ENCODE results near the gene KL. TPM values are rescaled to one million over a fixed set of nuclear protein-coding genes. Genes with fewer than 3 reads are reported as not detected.

The KL gene
- total and polyA plus RNA-seq, 2 donors (not counting 1 experiment from before 2014, with no cell fraction given), result 0.07 TPM; not detected in 1

DNA sequence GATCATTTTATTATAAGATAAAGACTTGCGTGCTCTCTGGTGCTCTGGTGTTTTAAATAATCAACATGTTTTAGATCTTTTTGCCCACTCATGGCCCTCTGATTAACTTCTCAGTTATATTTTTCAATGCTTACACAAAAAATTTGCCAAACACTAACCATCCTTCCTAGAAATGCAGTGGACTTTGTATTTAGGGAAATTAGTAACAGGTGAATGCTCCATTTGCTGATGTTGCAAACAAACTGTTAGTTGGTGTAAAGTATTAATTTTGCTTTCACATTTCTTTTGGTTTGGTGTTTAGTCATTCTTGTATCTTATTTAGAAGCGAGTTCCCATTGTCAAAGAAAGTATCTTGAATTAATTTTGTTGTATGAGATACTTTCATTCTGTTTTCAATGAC is 2.7 kb downstream of the KL start:
- H3K4me1 Mint-ChIP-seq, result peaks cover 10% of the 10 kb centered on the region
- Histone ChIP-seq H3K27ac (ENCODE audit: low read length in 2 of 2) (no peak overlapping the region), H3K4me1 (ENCODE audit: control insufficient read depth in 2 of 2, insufficient read depth in 2 of 2, low read length in 2 of 2) (peaks cover 17 to 22% of the 10 kb centered on the region in 2 donors), H3K9ac (ENCODE audit: low read length) (no peak overlapping the region), H3K27me3 (replicated peaks in 1 of 4; ENCODE audit: control extremely low read depth in 1 of 4, control insufficient read depth in 3 of 4, insufficient read depth in 4 of 4, low read length in 3 of 4) (peaks cover 0 to 46% (median 32%) of the 10 kb centered on the region in 4 experiments), H3K36me3 (replicated peaks in 1 of 2; ENCODE audit: control extremely low read depth in 1 of 2, control insufficient read depth in 1 of 2, extremely low read depth in 1 of 2, insufficient read depth in 2 of 2, low read length in 1 of 2) (no peaks in the 10 kb centered on the region), H2AFZ (ENCODE audit: insufficient read depth, low read depth, low read length, poor library complexity, severe bottlenecking) (no peak overlapping the region), H3K9me3 (ENCODE audit: control extremely low read depth in 1 of 3, control insufficient read depth in 2 of 3, insufficient read depth in 1 of 3, low read length in 2 of 3) (no peaks in the 10 kb centered on the region), H4K20me1 (ENCODE audit: control insufficient read depth, insufficient read depth, low read length, poor library complexity, severe bottlenecking) (no peaks in the 10 kb centered on the region), H3K79me2 (ENCODE audit: control insufficient read depth, insufficient read depth, low read length) (no peaks in the 10 kb centered on the region), H3K4me2 (replicated peaks; ENCODE audit: low read depth, low read length, poor library complexity, severe bottlenecking) (no peak overlapping the region), H3K4me3 (ENCODE audit: control extremely low read depth in 1 of 5, extremely low read depth in 1 of 5, insufficient read depth in 1 of 5, low read depth in 2 of 5, low read length in 4 of 5) (no peak overlapping the region)
- H3K27me3 Mint-ChIP-seq, result peaks cover 50% of the 10 kb centered on the region
- POLR2A ChIA-PET, result no interaction called here
- no CpG with 5 or more reads among the region's 2 CpGs for WGBS (ENCODE audit: insufficient coverage)
- H3K9me3 Mint-ChIP-seq (ENCODE audit: insufficient read depth), result no peaks in the 10 kb centered on the region
- TF ChIP-seq, protein P1, sequence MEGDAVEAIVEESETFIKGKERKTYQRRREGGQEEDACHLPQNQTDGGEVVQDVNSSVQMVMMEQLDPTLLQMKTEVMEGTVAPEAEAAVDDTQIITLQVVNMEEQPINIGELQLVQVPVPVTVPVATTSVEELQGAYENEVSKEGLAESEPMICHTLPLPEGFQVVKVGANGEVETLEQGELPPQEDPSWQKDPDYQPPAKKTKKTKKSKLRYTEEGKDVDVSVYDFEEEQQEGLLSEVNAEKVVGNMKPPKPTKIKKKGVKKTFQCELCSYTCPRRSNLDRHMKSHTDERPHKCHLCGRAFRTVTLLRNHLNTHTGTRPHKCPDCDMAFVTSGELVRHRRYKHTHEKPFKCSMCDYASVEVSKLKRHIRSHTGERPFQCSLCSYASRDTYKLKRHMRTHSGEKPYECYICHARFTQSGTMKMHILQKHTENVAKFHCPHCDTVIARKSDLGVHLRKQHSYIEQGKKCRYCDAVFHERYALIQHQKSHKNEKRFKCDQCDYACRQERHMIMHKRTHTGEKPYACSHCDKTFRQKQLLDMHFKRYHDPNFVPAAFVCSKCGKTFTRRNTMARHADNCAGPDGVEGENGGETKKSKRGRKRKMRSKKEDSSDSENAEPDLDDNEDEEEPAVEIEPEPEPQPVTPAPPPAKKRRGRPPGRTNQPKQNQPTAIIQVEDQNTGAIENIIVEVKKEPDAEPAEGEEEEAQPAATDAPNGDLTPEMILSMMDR (IDR thresholded peaks at IDR 0.05), result no peak
- no peak for TF ChIP-seq EZH2 (IDR thresholded peaks at IDR 0.05; ENCODE audit: borderline replicate concordance, insufficient read depth, low read depth, low read length, poor library complexity, severe bottlenecking)
- intact Hi-C loops (cut with micrococcal nuclease), result no loop called here
- DNase-seq (no peak), ATAC-seq (ENCODE audit: low read depth) (no peak)
- no peak overlapping the region for H3K4me3 Mint-ChIP-seq
- no peak overlapping the region for H3K27ac Mint-ChIP-seq
- CTCF ChIA-PET, result no interaction called here

GRCh38 chr13:33022986-33023385 is 6.8 kb downstream of the KL start:
- no peak overlapping the region for H3K4me3 ChIP-seq (ENCODE audit: control extremely low read depth in 1 of 5, extremely low read depth in 1 of 5, insufficient read depth in 1 of 5, low read depth in 2 of 5, low read length in 4 of 5)
- ChIA-PET POLR2A (no interaction called here), CTCF (no interaction called here)
- WGBS (ENCODE audit: insufficient coverage), result 60% methylated on average over 1 of the region's 2 CpGs
- H3K4me1 Mint-ChIP-seq, result no peaks in the 10 kb centered on the region
- H3K9me3 ChIP-seq (ENCODE audit: control extremely low read depth in 1 of 3, control insufficient read depth in 2 of 3, insufficient read depth in 1 of 3, low read length in 2 of 3), result no peaks in the 10 kb centered on the region
- H3K9me3 Mint-ChIP-seq (ENCODE audit: insufficient read depth), result no peaks in the 10 kb centered on the region
- no peak overlapping the region for H2AFZ ChIP-seq (ENCODE audit: insufficient read depth, low read depth, low read length, poor library complexity, severe bottlenecking)
- H3K27me3 ChIP-seq (replicated peaks in 1 of 4; ENCODE audit: control extremely low read depth in 1 of 4, control insufficient read depth in 3 of 4, insufficient read depth in 4 of 4, low read length in 3 of 4), result peaks cover 0 to 22% (median 12%) of the 10 kb centered on the region in 4 experiments
- peaks cover 37% of the 10 kb centered on the region for H3K27me3 Mint-ChIP-seq
- H3K36me3 ChIP-seq (replicated peaks in 1 of 2; ENCODE audit: control extremely low read depth in 1 of 2, control insufficient read depth in 1 of 2, extremely low read depth in 1 of 2, insufficient read depth in 2 of 2, low read length in 1 of 2), result no peaks in the 10 kb centered on the region
- H3K4me1 ChIP-seq (ENCODE audit: control insufficient read depth in 2 of 2, insufficient read depth in 2 of 2, low read length in 2 of 2), result no peaks in the 10 kb centered on the region
- H3K4me2 ChIP-seq (replicated peaks; ENCODE audit: low read depth, low read length, poor library complexity, severe bottlenecking), result no peak overlapping the region
- no peak for ATAC-seq (ENCODE audit: low read depth)
- H3K9ac ChIP-seq (ENCODE audit: low read length), result no peak overlapping the region
- H4K20me1 ChIP-seq (ENCODE audit: control insufficient read depth, insufficient read depth, low read length, poor library complexity, severe bottlenecking), result no peaks in the 10 kb centered on the region
- TF ChIP-seq, protein P1 (IDR thresholded peaks at IDR 0.05), result no peak
- no peak for TF ChIP-seq EZH2 (IDR thresholded peaks at IDR 0.05; ENCODE audit: borderline replicate concordance, insufficient read depth, low read depth, low read length, poor library complexity, severe bottlenecking)
- H3K27ac ChIP-seq (ENCODE audit: low read length in 2 of 2), result no peak overlapping the region
- no peak overlapping the region for H3K4me3 Mint-ChIP-seq
- H3K79me2 ChIP-seq (ENCODE audit: control insufficient read depth, insufficient read depth, low read length), result no peaks in the 10 kb centered on the region
- intact Hi-C loops (cut with micrococcal nuclease), result no loop called here
- no peak for DNase-seq
- no peak overlapping the region for H3K27ac Mint-ChIP-seq
